ENCODE results near the gene PHF23. TPM values are rescaled to one million over a fixed set of nuclear protein-coding genes. Genes with fewer than 3 reads are reported as not detected.

PHF23 gene
- total and polyA plus RNA-seq, 2 of the 4 experiments (the other 2 are of a cell fraction) = 44.8 to 58.5 TPM

DNA sequence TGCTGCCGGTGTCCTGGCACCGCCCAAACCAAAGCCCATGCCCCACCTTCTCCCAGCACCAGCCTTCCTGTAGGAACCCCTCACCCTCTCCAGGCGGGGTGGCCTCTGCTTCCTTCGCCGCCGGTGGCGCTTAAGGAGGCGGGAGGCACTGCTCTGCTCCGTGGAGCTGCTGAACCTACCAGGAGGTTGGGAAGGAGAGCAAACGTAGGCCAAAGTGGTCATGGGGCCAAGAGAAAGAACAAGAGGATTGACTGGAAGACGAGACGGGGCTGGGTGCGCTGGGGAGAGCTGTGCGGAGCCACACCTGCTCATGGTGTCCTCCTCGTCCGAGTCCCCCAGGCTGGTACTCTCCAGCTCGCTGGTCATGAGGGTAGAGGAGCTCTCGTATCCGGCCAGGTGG is 9.8 kb downstream of the PHF23 start:
- Histone ChIP-seq H2BK5ac (ENCODE audit: low read depth, low read length, poor library complexity, severe bottlenecking) (no peak overlapping the region), H4K91ac (ENCODE audit: insufficient read depth, low read depth, low read length) (no peak overlapping the region), H4K20me1 (ENCODE audit: insufficient read depth, low read length) (peaks cover 31% of the 10 kb centered on the region), H4K5ac (ENCODE audit: low read depth, low read length) (no peak overlapping the region), H3K27me3 (ENCODE audit: control insufficient read depth, insufficient read depth, low read length) (no peaks in the 10 kb centered on the region), H3K36me3 (ENCODE audit: control insufficient read depth, insufficient read depth, low read length) (peaks cover 55% of the 10 kb centered on the region), H2AK9ac (replicated peaks; ENCODE audit: low read depth, low read length, poor library complexity) (no peak overlapping the region), H3K4me3 (ENCODE audit: insufficient read depth, low read depth, low read length) (no peak overlapping the region), H2AFZ (replicated peaks; ENCODE audit: low read length, poor library complexity) (no peak overlapping the region), H2BK15ac (ENCODE audit: low read depth, low read length) (no peak overlapping the region), H4K8ac (ENCODE audit: low read depth in 2 of 2, low read length in 2 of 2) (no peak overlapping the region), H3K56ac (ENCODE audit: extremely low read depth, insufficient read depth, low read length) (no peak overlapping the region), H3K18ac (ENCODE audit: low read depth, low read length) (no peak overlapping the region), H3K9me3 (ENCODE audit: control insufficient read depth, insufficient read depth, low read length) (no peaks in the 10 kb centered on the region), H3K79me1 (ENCODE audit: low read depth in 1 of 2, low read length in 2 of 2) (peaks cover 8 to 75% of the 10 kb centered on the region in 2 experiments; a peak in 3 of 4 replicates), H3K4ac (ENCODE audit: low read depth, low read length) (no peak overlapping the region), H3K9ac (ENCODE audit: low read depth, low read length) (no peak overlapping the region), H3K4me1 (ENCODE audit: control insufficient read depth, insufficient read depth, low read length) (peaks cover under 1% of the 10 kb centered on the region), H2AK5ac (ENCODE audit: low read depth, low read length) (no peak overlapping the region), H3K4me2 (ENCODE audit: low read depth, low read length) (no peak overlapping the region), H3K9me1 (ENCODE audit: insufficient read depth, low read length) (peaks cover 6% of the 10 kb centered on the region), H3K23ac (ENCODE audit: low read depth, low read length) (no peak overlapping the region), H2BK120ac (ENCODE audit: low read depth, low read length) (no peak overlapping the region), H3K14ac (replicated peaks; ENCODE audit: low read depth, low read length) (no peak overlapping the region), H2BK20ac (ENCODE audit: low read depth, low read length) (no peak overlapping the region), H3K27ac (ENCODE audit: insufficient read depth, low read length) (no peak overlapping the region)
- intact Hi-C loops (cut with micrococcal nuclease) = no loop called here
- CTCF ChIA-PET = no interaction called here
- DNase-seq = no peak
- 91% methylated on average over 11 of the region's 19 CpGs; no CpG with 5 or more reads in 1 of the 2 experiments for WGBS, 2 experiments (ENCODE audit: extremely low coverage in 2 of 2, insufficient read length in 1 of 2)
- TF ChIP-seq SMC3 (IDR thresholded peaks at IDR 0.05; ENCODE audit: low read depth, low read length) (no peak), FOS (IDR thresholded peaks at IDR 0.05; ENCODE audit: low read depth, low read length) (no peak), CEBPB (IDR thresholded peaks at IDR 0.05; ENCODE audit: low read depth, low read length) (no peak), RAD21 (IDR thresholded peaks at IDR 0.05; ENCODE audit: low read length) (no peak), RFX5 (IDR thresholded peaks at IDR 0.05; ENCODE audit: low read depth, low read length) (no peak), MXI1 (IDR thresholded peaks at IDR 0.05; ENCODE audit: borderline replicate concordance, low read depth, low read length) (no peak), CHD1 (IDR thresholded peaks at IDR 0.05; ENCODE audit: low read depth, low read length) (no peak), MAZ (IDR thresholded peaks at IDR 0.05; ENCODE audit: borderline replicate concordance, low read depth, low read length) (no peak), NFE2L2 (IDR thresholded peaks at IDR 0.05; ENCODE audit: low read depth, low read length) (no peak), USF2 (IDR thresholded peaks at IDR 0.05; ENCODE audit: low read depth, low read length) (no peak), MAFK (IDR thresholded peaks at IDR 0.05; ENCODE audit: low read depth, low read length) (no peak), BHLHE40 (IDR thresholded peaks at IDR 0.05; ENCODE audit: low read depth, low read length) (no peak), POLR2A (IDR thresholded peaks at IDR 0.05; ENCODE audit: low read depth, low read length) (no peak)
- TF ChIP-seq, protein P1, sequence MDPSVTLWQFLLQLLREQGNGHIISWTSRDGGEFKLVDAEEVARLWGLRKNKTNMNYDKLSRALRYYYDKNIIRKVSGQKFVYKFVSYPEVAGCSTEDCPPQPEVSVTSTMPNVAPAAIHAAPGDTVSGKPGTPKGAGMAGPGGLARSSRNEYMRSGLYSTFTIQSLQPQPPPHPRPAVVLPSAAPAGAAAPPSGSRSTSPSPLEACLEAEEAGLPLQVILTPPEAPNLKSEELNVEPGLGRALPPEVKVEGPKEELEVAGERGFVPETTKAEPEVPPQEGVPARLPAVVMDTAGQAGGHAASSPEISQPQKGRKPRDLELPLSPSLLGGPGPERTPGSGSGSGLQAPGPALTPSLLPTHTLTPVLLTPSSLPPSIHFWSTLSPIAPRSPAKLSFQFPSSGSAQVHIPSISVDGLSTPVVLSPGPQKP (IDR thresholded peaks at IDR 0.05; ENCODE audit: borderline replicate concordance, low read depth, low read length) = no peak
- TF ChIP-seq, protein P2, sequence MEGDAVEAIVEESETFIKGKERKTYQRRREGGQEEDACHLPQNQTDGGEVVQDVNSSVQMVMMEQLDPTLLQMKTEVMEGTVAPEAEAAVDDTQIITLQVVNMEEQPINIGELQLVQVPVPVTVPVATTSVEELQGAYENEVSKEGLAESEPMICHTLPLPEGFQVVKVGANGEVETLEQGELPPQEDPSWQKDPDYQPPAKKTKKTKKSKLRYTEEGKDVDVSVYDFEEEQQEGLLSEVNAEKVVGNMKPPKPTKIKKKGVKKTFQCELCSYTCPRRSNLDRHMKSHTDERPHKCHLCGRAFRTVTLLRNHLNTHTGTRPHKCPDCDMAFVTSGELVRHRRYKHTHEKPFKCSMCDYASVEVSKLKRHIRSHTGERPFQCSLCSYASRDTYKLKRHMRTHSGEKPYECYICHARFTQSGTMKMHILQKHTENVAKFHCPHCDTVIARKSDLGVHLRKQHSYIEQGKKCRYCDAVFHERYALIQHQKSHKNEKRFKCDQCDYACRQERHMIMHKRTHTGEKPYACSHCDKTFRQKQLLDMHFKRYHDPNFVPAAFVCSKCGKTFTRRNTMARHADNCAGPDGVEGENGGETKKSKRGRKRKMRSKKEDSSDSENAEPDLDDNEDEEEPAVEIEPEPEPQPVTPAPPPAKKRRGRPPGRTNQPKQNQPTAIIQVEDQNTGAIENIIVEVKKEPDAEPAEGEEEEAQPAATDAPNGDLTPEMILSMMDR (conservative IDR thresholded peaks at IDR 0.05; ENCODE audit: low read depth, low read length) = no peak
- POLR2A ChIA-PET (ENCODE audit: unreplicated experiment) = interaction anchor here (1.3 kb wide), 1 partner anchor 10 kb away, joined by 4 read pairs; the partner anchor contains the start of genes ACADVL and DLG4
- dilution Hi-C loops (cut with HindIII; ENCODE audit: low sequenced_read_pairs, unreplicated experiment) = no loop called here
- no peak for ATAC-seq (ENCODE audit: low read depth)
- in situ Hi-C loops (cut with MboI; ENCODE audit: low sequenced_read_pairs) = loop anchor here (25.0 kb wide), 1 partner anchor 933 kb away; the partner anchor contains the start of genes PER1 and VAMP2
- no TSS peak for BruUV-seq (replicated peaks)

Measured in IMR-90 (cell line).